Measurements from ENCODE around the gene TEX12. TPM values are rescaled to one million over a fixed set of nuclear protein-coding genes. Genes with fewer than 3 reads are reported as not detected.
A peak's percentile ranks its signal among the peaks of the same experiment; 100 is the strongest.

TEX12 gene
- total and polyA plus RNA-seq, 9 of the 15 experiments (the other 6 are each of a cell fraction or from before 2014, with no cell fraction given): 0.10 to 2.3 (median 0.67) TPM; not detected in 1

- peak overlapping the region; percentile 66 for H2AFZ ChIP-seq (ENCODE audit: low read depth, low read length)
- DNase-seq (ENCODE audit: extremely low read depth in 1 of 4, low spot score in 3 of 4): no peak
- BruUV-seq (replicated peaks): no TSS peak
- WGBS (ENCODE audit: insufficient coverage, low coverage, missing lambda C conversion rate): 36% methylated on average over 7 of the region's 7 CpGs
- peak; percentile 26 for ATAC-seq
- TF ChIP-seq NR2C2 (CRISPR knock-in tag; IDR thresholded peaks at IDR 0.05): no peak
- TF ChIP-seq NR2C2 (tag; IDR thresholded peaks at IDR 0.05): 0 out of 2 replicates have a peak, but pooled peaks have one; percentile 23
- TF ChIP-seq C11orf30 (IDR thresholded peaks at IDR 0.05; ENCODE audit: low read depth): peak; percentile 57
- no peak for TF ChIP-seq SIN3B (IDR thresholded peaks at IDR 0.05; ENCODE audit: low read depth)
- TF ChIP-seq ZNF79 (CRISPR knock-in tag; IDR thresholded peaks at IDR 0.05; ENCODE audit: low read depth): no peak
- peak; percentile 64; the same call in 1 of the 2 replicates for TF ChIP-seq NFE2 (IDR thresholded peaks at IDR 0.05; ENCODE audit: low read depth)
- peak; percentile 25; the same call in 1 of the 2 replicates for TF ChIP-seq CEBPB (tag; IDR thresholded peaks at IDR 0.05)
- TF ChIP-seq DPF2 (IDR thresholded peaks at IDR 0.05): 0 out of 2 replicates have a peak, but pooled peaks have one; percentile 17
- no peak for TF ChIP-seq JUND (IDR thresholded peaks at IDR 0.05; ENCODE audit: borderline replicate concordance, low read depth, low read length)
- TF ChIP-seq JUND (tag; IDR thresholded peaks at IDR 0.05; ENCODE audit: borderline replicate concordance, low read depth, low read length): 0 out of 3 replicates have a peak, but pooled peaks have one; percentile 14
- no peak for TF ChIP-seq CEBPG (CRISPR knock-in tag; IDR thresholded peaks at IDR 0.05)
- peak in 1 of 2 experiments; percentile 64; a peak in 2 of 4 replicates for TF ChIP-seq CEBPG (tag; conservative IDR thresholded peaks at IDR 0.05 in 1 of 2, IDR thresholded peaks at IDR 0.05 in 1 of 2)
- peak; percentile 61 for TF ChIP-seq MAFG (tag; conservative IDR thresholded peaks at IDR 0.05)
- 0 out of 2 replicates have a peak, but pooled peaks have one; percentile 8 for TF ChIP-seq NFE2L1 (tag; IDR thresholded peaks at IDR 0.05; ENCODE audit: borderline replicate concordance, low read depth)
- ChIA-PET POLR2A (no interaction called here), CTCF (ENCODE audit: low intra/inter-chr PET ratio) (no interaction called here)
- in situ Hi-C loops (cut with MboI): no loop called here
- H3K79me2 ChIP-seq (ENCODE audit: control insufficient read depth, insufficient read depth, low read length): no peaks in the 10 kb centered on the region
- intact Hi-C loops (cut with micrococcal nuclease): loop anchor here (5.0 kb wide), 1 partner anchor 42 kb away; no protein-coding TSS in a partner anchor
- H3K36me3 ChIP-seq (ENCODE audit: control insufficient read depth, insufficient read depth, low read length): no peaks in the 10 kb centered on the region
- H3K4me2 ChIP-seq (ENCODE audit: insufficient read depth, low read length): peak overlapping the region; percentile 42
- H3K27me3 ChIP-seq (ENCODE audit: control insufficient read depth in 2 of 2, insufficient read depth in 2 of 2, low read length in 2 of 2): no peaks in the 10 kb centered on the region
- no peak overlapping the region for H3K4me3 ChIP-seq
- no peaks in the 10 kb centered on the region for H3K9me1 ChIP-seq (ENCODE audit: control insufficient read depth, insufficient read depth, low read length)
- peaks cover 4 to 6% of the 10 kb centered on the region in 2 experiments; a peak in 2 of 5 replicates for H3K4me1 ChIP-seq (replicated peaks in 1 of 2; ENCODE audit: control insufficient read depth in 2 of 2, insufficient read depth in 2 of 2, low read length in 2 of 2)
- peak overlapping the region; percentile 12; the same call in 1 of the 3 replicates for H3K27ac ChIP-seq (ENCODE audit: extremely low read depth, low read depth, low read length)
- no peak for FAIRE-seq
- no peaks in the 10 kb centered on the region for H3K9me3 ChIP-seq (replicated peaks; ENCODE audit: control insufficient read depth, insufficient read depth, low read depth, low read length)
- H3K9ac ChIP-seq (ENCODE audit: insufficient read depth in 1 of 2, low read depth in 2 of 2, low read length in 2 of 2): peak overlapping the region in 1 of 2 experiments; percentile 26; a peak in 1 of 4 replicates
- H4K20me1 ChIP-seq (replicated peaks; ENCODE audit: control insufficient read depth, insufficient read depth, low read length): no peaks in the 10 kb centered on the region
Observed at GRCh38 chr11:112159098-112160065, 7.8 kb upstream of the TEX12 start.

All from K562 (cell line).